Measurements from ENCODE around the gene P3H4. TPM values are rescaled to one million over a fixed set of nuclear protein-coding genes. Genes with fewer than 3 reads are reported as not detected.

P3H4 gene
- total RNA-seq, 6 donors from 2014 or later: 5.8 to 26.2 (median 8.9) TPM

GRCh38 chr17:41813152-41813680, 1.5 kb upstream of the P3H4 start:
- Histone ChIP-seq H3K27ac (peak overlapping the region; percentile 34 to 81 (median 70)), H3K36me3 (no peaks in the 10 kb centered on the region), H3K4me1 (peaks cover 29 to 35% (median 32%) of the 10 kb centered on the region in 4 donors), H3K9me3 (no peaks in the 10 kb centered on the region), H3K27me3 (peaks cover 0 to 6% (median 0%) of the 10 kb centered on the region in 4 donors), H3K4me3 (peak overlapping the region; percentile 46 to 88 (median 65))
- ATAC-seq (ENCODE audit: low FRiP score in 2 of 2): no peak
- 46 to 52% methylated on average over 11 to 12 of the region's 12 CpGs for WGBS, 2 donors
- TF ChIP-seq CTCF (IDR thresholded peaks at IDR 0.05): no peak
- no peak for TF ChIP-seq POLR2AphosphoS5 (IDR thresholded peaks at IDR 0.05)
- TF ChIP-seq EP300 (IDR thresholded peaks at IDR 0.05): no peak
- TF ChIP-seq POLR2A (IDR thresholded peaks at IDR 0.05): no peak
- DNase-seq: no peak

- peaks cover 0 to 4% (median 0%) of the 10 kb centered on the region in 4 donors for H3K36me3 ChIP-seq
- peak in 1 of 2 donors; percentile 85 for DNase-seq
- no peaks in the 10 kb centered on the region for H3K9me3 ChIP-seq
- peak; percentile 34 to 77 for ATAC-seq (ENCODE audit: low FRiP score in 2 of 2)
- peak within 1 kb of the TSS; percentile 46 to 88 (median 65) for H3K4me3 ChIP-seq
- peak within 1 kb of the TSS; percentile 46 to 81 (median 72) for H3K27ac ChIP-seq
- TF ChIP-seq POLR2AphosphoS5 (IDR thresholded peaks at IDR 0.05) (peak in 1 of 2 donors; percentile 9), POLR2A (IDR thresholded peaks at IDR 0.05) (no peak)
- peaks cover 29 to 35% (median 32%) of the 10 kb centered on the region in 4 donors for H3K4me1 ChIP-seq
- 1 to 5% methylated on average over 19 to 34 of the region's 35 CpGs for WGBS, 2 donors
- H3K27me3 ChIP-seq: peaks cover 0 to 6% (median 0%) of the 10 kb centered on the region in 4 donors
Observed at GRCh38 chr17:41812381-41813151, 817 bp upstream of the P3H4 start, which contains the start of gene FKBP10. FKBP10 (plus strand) TSS chr17:41813004; CDS start chr17:41813035, 31 bp downstream.

GRCh38 chr17:41810659-41811548, 845 bp downstream of the P3H4 start:
- TF ChIP-seq POLR2AphosphoS5 (IDR thresholded peaks at IDR 0.05) (no peak), POLR2A (IDR thresholded peaks at IDR 0.05) (no peak), CTCF (IDR thresholded peaks at IDR 0.05) (no peak), EP300 (IDR thresholded peaks at IDR 0.05) (no peak)
- peak overlapping the region; percentile 46 to 81 (median 72) for H3K27ac ChIP-seq
- peaks cover 0 to 4% (median 0%) of the 10 kb centered on the region in 4 donors for H3K36me3 ChIP-seq
- ATAC-seq (ENCODE audit: low FRiP score in 2 of 2) (peak in 1 of 2 donors; percentile 1), DNase-seq (no peak)
- no peaks in the 10 kb centered on the region for H3K9me3 ChIP-seq
- H3K4me1 ChIP-seq: peaks cover 29 to 35% (median 32%) of the 10 kb centered on the region in 4 donors
- WGBS, 2 donors: 43 to 52% methylated on average over 19 to 20 of the region's 58 CpGs
- peak overlapping the region; percentile 46 to 88 (median 65) for H3K4me3 ChIP-seq
- peaks cover 0 to 6% (median 0%) of the 10 kb centered on the region in 4 donors for H3K27me3 ChIP-seq

GRCh38 chr17:41806685-41807445, 4.9 kb downstream of the P3H4 start:
- TF ChIP-seq CTCF (IDR thresholded peaks at IDR 0.05) (no peak), POLR2AphosphoS5 (IDR thresholded peaks at IDR 0.05) (no peak), EP300 (IDR thresholded peaks at IDR 0.05) (no peak), POLR2A (IDR thresholded peaks at IDR 0.05) (no peak)
- Histone ChIP-seq H3K4me1 (peaks cover 15 to 23% (median 20%) of the 10 kb centered on the region in 4 donors), H3K9me3 (no peaks in the 10 kb centered on the region), H3K27me3 (peaks cover 0 to 1% (median 0%) of the 10 kb centered on the region in 4 donors), H3K4me3 (no peak overlapping the region), H3K27ac (no peak overlapping the region), H3K36me3 (peaks cover 0 to 4% (median 0%) of the 10 kb centered on the region in 4 donors)
- WGBS, 2 donors: 90 to 91% methylated on average over 4 to 8 of the region's 8 CpGs
- ATAC-seq (ENCODE audit: low FRiP score in 2 of 2): no peak
- DNase-seq: no peak

Measured in upper lobe of left lung (tissue), 6 donors.